SIG-M5 treated with dmso at 0.1 percent for 504 hours (cell line): ENCODE measurements around the gene ACAA1.

ENCODE experiments used
- DNase-seq: peaks from one replicate; lab custom pipeline; 2025; ENCODE audit not compliant: unreplicated experiment; lab: John Stamatoyannopoulos, UW

ACAA1 gene

GRCh38 chr3:38119821-38120692 is 16.9 kb downstream of the ACAA1 start:
- DNase-seq: no peak

- no peak for DNase-seq
Measured at GRCh38 chr3:38119248-38119544, 17.7 kb downstream of the ACAA1 start.

- no peak for DNase-seq
Measured at GRCh38 chr3:38118421-38119247, 18.3 kb downstream of the ACAA1 start.

- DNase-seq: peak; percentile 72
Measured at GRCh38 chr3:38117748-38118420, 19.0 kb downstream of the ACAA1 start.

- no peak for DNase-seq
Measured at GRCh38 chr3:38117163-38117716, 19.7 kb downstream of the ACAA1 start.

GRCh38 chr3:38116471-38117162 is 20.3 kb downstream of the ACAA1 start:
- DNase-seq: no peak

GRCh38 chr3:38115645-38116427 is 21.1 kb downstream of the ACAA1 start:
- DNase-seq: no peak

- DNase-seq: no peak
Measured at GRCh38 chr3:38114875-38115644, 21.9 kb downstream of the ACAA1 start.

- no peak for DNase-seq
Measured at GRCh38 chr3:38114052-38114874, 22.7 kb downstream of the ACAA1 start.

GRCh38 chr3:38112378-38112761 is 24.6 kb downstream of the ACAA1 start:
- DNase-seq: no peak

GRCh38 chr3:38111696-38112377 is 25.1 kb downstream of the ACAA1 start:
- no peak for DNase-seq

- no peak for DNase-seq
Measured at GRCh38 chr3:38111201-38111600, 25.7 kb downstream of the ACAA1 start.

GRCh38 chr3:38110314-38111050 is 26.4 kb downstream of the ACAA1 start:
- DNase-seq: no peak

GRCh38 chr3:38109580-38110313 is 27.2 kb downstream of the ACAA1 start:
- DNase-seq: no peak

- peak; percentile 20 for DNase-seq
Measured at GRCh38 chr3:38108649-38109579, 28.0 kb downstream of the ACAA1 start.
